ENCODE data around the gene ERBB4.
"Not testable (repeated sequence)": the region's sequence is repeated elsewhere in the genome, so short reads cannot be mapped to it uniquely, and the experiment has no call there.

Gene ERBB4

DNA sequence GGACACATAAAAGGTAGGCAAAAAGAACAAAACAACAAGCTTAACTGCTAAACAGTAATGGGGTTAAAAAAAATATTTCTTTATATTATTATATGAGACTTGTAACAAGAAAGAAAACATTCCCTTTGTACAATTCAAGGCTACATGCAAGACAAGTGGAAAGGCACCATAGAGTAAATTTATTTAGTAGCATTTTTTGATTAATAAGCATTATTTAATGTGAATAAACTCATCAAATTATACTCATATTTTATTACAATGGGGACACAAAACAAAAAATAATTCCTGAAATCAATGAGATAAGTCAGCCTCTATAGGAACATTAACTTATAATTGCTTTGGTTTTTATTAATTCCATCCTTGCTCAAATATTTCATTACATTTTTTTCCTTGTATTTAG lies 809.2 kb downstream of the ERBB4 start:
- no peak overlapping the region for H3K27ac ChIP-seq
- no peak overlapping the region for H3K4me3 ChIP-seq

DNA sequence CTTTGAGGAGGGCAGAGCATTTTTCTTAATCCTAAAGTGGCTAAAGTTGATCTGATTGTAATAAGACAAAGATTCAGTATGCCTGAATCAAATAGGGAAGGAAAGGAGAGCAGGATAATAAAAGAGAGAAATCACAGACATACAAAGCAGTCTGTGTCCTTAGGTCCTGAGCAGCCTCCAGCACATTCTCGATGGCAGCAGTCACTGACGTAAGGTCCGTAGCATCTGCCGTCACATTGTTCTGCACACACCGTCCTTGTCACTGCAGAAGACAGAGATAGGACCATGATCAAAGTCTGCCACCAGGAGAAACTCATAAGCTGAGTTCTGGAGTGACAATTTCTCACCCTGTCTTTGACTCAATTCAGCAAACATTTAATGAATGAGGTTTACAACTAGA lies 813.7 kb downstream of the ERBB4 start:
- Histone ChIP-seq H3K4me3 (no peak overlapping the region), H3K27ac (no peak overlapping the region)

- no peak overlapping the region for H3K27ac ChIP-seq
- H3K4me3 ChIP-seq: no peak overlapping the region
Measured at GRCh38 chr2:211723398-211723797, 815.2 kb downstream of the ERBB4 start.

GRCh38 chr2:211722928-211723327 lies 815.7 kb downstream of the ERBB4 start:
- no peak overlapping the region for H3K4me3 ChIP-seq
- no peak overlapping the region for H3K27ac ChIP-seq

DNA sequence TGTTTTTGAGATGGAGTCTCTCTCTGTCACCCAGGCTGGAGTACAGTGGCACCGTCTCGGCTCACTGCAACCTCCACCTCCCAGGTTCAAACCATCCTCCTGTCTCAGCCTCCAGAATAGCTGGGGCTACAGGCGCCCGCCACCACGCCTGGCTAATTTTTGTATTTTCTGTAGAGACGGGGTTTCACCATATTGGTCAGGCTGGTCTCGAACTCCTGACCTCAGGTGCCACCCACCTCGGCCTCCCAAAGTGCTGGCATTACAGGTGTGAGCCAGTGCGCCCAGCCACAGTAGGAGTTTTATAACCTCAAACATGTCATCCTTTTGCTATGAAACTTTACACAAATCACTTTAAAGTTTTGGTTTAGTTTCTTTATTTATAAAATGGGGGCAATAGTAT lies 816.7 kb downstream of the ERBB4 start:
- H3K27ac ChIP-seq, H3K4me3 ChIP-seq: not testable (repeated sequence)

DNA sequence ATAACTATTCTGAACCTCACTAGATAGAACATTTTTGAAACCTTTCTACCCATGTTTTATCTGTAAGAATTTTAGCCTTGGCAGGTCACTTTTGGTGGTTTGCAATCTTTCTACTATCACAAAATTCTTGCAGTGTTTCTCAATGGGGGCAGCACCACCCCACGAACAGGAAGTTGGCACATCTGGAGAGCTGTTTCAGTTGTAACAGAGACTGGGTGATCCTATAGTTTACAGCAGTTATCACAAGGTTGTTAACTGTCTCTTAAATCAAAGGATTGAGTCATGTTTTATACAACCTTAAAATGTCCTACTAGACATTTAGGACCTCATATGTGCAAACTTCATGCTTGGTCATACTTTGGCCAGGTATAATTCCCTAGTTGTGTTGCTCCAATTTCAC lies 829.2 kb downstream of the ERBB4 start:
- Histone ChIP-seq H3K27ac (no peak overlapping the region), H3K4me3 (no peak overlapping the region)

DNA sequence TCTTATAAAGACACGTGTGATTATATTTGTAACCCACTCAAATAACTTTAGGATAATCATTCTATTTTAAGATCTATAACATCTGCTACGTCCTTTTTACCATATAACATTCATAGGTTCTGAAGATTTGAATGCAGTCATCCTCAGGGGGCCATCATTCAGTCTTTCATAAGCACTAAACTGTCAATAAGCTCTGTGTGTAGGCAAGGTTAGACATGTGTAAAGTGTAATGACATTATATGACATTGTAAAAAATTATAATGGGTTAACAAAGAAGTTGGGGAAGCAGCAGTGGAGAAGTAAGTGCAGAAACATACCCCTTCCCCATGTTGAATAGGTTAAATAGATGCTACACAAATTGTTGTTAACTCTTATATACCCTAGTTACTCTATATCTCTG lies 845.9 kb downstream of the ERBB4 start:
- Histone ChIP-seq H3K4me3 (no peak overlapping the region), H3K27ac (no peak overlapping the region)

DNA sequence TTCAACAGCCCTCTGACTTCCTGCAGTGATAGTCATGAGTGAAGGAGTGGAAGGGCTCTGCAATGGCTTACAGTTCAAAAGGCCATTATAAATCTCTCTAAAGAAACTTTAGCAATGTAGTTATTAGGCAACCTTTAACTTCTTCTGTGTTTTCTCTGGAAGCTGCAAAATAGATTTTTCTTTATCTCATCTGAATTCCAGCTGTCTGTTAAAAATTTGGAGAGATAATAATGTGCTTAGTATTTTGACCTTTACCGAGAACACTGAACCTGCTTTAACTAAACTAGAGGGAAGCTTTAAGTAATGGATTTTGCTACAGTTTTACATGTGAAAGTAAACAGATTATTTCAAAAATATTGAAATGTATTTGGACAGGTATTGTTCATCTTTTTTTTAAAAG lies 847.9 kb downstream of the ERBB4 start:
- Histone ChIP-seq H3K4me3 (no peak overlapping the region), H3K27ac (no peak overlapping the region)

DNA sequence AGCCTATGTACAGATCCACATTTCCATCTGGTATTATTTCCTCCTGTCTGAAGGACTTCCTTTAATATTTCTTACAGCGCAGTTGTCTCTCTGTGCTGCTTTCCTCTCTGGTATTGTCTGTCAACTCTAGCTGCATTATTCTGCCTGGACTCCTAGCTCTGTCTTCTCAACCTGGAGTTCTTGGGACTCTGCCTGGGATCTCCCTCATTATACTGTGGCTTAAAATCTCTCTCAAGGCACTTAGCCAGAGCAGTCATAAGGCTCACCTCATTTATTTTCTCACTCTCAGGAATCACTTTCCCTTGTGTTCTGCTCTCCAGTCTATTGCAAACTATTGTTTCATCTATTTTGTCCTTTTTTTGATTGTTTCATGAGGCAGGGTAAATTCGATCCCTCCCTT lies 850.4 kb downstream of the ERBB4 start:
- no peak overlapping the region for H3K27ac ChIP-seq
- H3K4me3 ChIP-seq: no peak overlapping the region

DNA sequence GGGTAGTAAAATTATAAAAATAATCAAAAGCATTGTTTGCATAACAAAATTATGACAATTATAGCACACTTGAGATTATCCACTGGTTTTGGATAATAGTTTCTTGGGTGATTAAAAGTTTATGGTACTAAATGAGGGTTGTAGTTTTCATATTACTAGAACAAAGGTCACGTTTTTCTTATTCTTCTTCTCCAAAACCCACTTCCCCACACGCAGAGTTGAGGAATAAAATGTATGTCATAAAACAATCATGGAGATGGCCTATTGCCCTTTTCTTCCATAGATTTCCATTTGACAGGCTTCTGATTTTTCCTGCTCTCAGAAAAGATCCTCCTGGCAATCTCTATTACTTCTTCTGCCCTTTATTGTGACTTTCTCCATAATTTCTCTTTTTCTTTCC lies 863.9 kb downstream of the ERBB4 start:
- Histone ChIP-seq H3K27ac (no peak overlapping the region), H3K4me3 (no peak overlapping the region)

DNA sequence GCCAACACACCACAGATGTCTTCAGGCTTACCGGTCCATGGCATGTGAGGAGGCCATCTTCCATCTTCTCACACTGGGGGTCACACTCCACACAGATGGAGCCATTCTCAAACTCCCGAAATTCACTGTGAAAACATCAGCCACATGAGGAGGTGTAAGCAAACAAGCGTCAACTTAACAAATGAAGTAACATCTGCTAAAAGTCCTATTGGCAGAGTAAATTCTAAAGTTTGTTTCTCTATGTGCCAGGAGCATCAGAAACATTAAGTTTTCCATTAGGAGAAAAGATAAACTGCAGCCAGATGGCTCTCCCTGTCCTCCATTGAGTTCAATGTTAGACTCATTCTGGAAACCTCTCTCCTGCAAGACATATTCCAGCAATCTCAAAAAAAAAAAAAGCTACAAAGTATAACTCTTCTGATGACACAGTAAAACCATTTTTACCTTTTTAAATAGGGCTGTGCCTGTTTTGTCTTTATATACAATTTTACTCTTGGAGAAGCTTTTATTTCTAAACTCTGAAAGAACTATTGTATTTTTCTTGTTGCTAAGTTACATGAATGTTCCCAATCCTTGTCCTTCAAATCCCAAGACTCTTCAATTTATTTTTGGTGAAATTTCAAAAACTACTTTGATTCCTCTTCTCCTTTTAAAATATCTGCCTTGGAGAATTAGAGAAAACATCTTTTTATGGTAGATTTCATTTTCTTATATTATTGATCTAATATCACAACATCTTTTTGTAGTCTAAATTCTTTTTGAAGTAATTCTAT lies 865.3 kb downstream of the ERBB4 start:
- H3K27ac ChIP-seq: no peak overlapping the region
- no peak overlapping the region for H3K4me3 ChIP-seq

DNA sequence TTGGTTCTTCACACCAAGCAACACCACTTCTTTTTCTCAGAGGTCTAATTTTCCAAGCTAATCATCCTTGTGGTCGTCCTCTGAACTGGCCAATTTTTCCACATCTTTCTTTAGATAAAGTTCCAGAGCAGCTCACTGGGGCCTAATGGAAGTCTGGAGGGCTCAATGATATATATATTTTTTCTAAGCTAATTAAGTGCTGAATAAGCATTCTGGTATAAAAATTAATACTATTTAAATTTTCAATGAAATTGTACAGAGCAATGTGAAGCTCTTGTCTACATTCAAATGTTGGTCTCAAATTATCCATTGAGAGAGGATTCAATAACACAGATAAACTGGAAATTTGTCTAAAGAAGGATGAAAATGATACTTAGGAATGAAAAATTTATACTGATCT lies 866.6 kb downstream of the ERBB4 start:
- Histone ChIP-seq H3K27ac (no peak overlapping the region), H3K4me3 (no peak overlapping the region)

DNA sequence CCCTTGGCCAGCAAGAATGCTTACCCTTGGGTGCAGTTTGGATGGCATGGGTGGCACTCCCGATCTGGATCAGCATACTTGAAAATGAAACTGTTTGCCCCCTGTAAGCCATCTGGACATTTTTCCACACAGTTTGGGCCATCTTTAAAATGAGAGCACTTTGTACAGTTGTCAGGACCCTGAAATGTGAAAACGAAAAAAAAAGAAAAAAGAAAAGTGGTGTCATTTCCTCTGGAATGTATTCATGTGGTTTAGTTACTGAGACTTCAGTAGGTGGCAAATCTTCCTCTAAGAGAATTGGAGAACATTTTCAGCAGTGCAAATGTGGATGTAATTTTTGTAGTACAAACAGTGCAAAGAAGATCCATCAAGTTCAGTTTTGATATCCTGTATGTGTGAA lies 873.3 kb downstream of the ERBB4 start:
- Histone ChIP-seq H3K4me3 (no peak overlapping the region), H3K27ac (no peak overlapping the region)

DNA sequence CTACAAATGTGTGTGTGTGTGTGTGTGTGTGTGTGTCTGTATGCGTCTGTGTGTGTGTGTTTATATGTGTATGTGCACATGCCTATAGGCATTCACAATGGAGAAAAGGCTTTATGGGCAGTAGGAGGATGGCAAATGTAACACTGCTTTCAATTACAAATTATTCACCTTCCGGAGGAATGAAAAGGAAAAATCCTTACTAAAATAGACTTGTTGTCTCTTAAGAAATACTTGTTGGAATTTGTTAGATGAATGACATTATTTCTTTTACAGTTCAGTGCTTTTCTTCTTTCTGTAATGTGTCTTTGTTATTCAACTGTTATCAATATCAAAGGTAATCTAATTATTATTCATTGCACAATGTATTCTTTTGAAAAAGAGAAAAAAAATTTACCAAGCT lies 874.3 kb downstream of the ERBB4 start:
- H3K27ac ChIP-seq: no peak overlapping the region
- no peak overlapping the region for H3K4me3 ChIP-seq

DNA sequence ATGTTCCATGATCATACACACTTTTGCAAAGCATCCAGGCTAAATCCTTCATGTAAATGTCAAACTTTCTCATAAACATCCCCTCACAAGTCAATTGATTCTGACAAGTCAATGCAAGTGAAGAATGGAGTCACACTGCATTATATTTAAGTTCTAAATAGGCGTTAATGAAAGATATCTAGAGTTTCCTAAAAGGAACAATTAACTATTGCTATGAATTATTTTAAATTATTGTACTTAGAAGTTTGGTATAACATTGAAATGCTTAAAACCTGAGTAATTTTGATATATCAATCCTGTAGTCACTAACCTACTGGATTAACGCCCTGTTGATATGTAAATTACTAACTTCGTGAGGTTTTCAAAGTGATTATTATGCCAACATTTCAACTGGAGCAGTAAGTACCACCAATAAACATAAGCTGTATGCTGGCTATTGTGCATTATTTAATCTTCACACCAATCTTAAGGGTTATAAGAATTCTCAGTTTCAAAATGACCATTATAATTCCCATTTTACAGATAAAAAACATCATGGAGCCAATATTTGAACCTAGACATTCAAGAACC lies 884.3 kb downstream of the ERBB4 start:
- Histone ChIP-seq H3K4me3 (no peak overlapping the region), H3K27ac (no peak overlapping the region)

DNA sequence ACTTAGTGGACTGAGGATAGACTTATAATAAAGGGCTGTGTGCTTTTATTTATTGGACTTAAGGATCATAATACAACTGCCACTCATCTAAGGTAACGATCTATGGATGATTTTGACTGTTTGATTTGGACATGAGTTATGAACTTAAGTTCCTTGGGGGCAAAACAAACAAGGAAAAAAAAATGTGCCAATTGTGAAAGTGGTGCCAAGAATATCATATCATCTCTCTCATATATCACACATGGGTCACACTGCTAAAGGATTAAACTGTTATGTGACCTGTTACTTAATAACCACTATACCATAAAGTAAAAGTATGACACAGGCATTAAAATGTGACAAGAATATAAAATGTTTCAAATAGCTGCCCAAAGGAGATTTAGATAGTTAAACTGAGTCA lies 886.3 kb downstream of the ERBB4 start:
- no peak overlapping the region for H3K4me3 ChIP-seq
- no peak overlapping the region for H3K27ac ChIP-seq

DNA sequence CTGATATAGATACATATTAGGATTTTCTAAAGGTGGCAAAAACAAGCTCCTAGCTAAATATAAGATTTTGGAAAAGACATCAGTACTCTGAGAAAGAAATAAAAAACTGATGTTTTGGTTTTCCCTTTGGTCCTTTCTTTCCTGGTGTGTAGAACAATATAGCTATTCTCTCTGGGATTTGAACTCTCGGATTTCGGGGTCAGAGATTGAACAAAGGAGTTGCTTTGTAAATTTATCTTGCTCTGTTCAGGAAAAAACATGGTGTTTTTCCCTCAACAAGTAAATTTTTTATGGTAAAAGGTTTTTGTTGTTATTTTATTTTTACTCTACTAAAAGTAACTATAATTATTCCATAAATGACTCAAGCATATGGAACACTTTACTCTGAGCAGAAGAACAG lies 889.3 kb downstream of the ERBB4 start:
- Histone ChIP-seq H3K27ac (no peak overlapping the region), H3K4me3 (no peak overlapping the region)

DNA sequence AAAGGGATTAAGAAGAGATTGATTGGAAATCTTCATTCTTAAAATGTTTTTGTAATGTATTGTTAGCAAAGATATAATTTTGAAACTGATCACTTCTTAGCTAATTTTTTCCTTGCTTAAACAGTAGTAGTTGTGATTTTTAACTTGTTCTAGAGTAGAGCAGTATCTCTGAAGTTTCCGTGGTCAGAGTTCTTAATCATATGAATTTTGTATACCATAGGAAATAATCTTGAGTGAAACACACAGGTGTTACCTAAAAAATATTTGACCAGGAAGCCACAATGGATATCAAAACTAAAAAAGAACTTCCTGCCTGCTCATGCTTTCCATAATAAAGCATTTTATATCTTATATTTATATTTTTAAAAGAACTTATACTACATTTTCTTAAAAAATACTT lies 907.1 kb downstream of the ERBB4 start:
- H3K4me3 ChIP-seq: no peak overlapping the region

GRCh38 chr2:211623096-211623495 lies 915.5 kb downstream of the ERBB4 start:
- Histone ChIP-seq H3K4me3 (no peak overlapping the region), H3K27ac (no peak overlapping the region)

More for the DNA sequence above, 907.1 kb downstream of the ERBB4 start:
- no peak overlapping the region for H3K27ac ChIP-seq

DNA sequence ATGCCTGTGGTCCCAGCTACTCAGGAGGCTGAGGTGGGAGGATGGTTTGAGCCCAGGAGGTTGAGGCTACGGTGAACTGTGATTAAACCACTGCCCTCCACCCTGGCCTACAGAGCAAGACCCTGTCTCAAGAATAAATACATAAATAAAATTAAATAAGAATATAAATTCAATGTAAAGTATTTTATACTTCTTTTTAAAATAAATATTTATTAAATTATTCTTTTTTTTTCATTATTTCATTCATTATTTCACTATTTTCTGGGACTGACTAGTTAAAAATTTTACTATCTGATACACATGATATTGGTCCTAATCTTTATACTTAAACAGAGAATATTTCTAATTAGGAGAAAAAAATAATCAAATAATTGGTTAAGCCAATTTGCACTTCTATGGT lies 917.6 kb downstream of the ERBB4 start:
- Histone ChIP-seq H3K27ac (no peak overlapping the region), H3K4me3 (no peak overlapping the region)

DNA sequence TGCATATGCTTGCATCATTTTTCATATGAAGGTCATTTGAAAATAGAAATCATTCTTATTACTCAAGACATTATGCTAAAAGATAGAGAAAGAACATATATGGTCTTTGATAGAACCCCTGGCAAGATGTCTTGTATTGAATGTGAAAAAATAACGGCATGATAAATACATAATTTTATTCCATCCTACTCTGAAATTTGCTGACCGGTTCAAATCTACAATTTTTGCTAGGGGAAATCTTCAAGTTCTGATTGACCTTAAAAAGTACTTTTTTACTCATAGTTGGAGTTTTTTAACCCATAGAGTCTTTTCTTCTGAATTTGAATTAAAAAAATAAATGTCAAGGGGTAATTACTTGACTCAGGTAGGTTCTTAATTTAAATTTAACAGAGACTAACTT lies 920.8 kb downstream of the ERBB4 start:
- no peak overlapping the region for H3K4me3 ChIP-seq
- H3K27ac ChIP-seq: no peak overlapping the region

DNA sequence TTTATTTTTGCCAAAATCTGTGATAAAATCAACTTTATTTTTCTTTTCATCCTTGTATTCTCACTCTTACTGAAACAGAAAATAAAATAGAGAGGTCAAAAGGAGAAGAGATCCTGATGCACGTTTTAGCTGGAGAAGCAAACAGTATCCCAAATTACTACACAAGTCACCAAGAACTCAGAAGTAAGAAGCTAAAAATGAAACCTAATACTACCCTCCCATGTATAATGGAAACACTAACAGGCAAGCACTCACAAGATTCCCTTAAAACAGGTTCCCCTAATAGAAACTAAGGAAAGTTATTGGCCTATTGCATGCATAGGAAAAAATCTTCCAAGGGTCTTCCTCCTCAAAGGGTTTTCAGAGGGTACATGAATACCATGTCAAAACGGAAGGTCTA lies 927.0 kb downstream of the ERBB4 start:
- Histone ChIP-seq H3K27ac (no peak overlapping the region), H3K4me3 (no peak overlapping the region)
